GM12892 (cell line): ENCODE measurements around the gene RRH.

Experiments
- POLR2A ChIP-seq: IDR thresholded peaks from 2 replicates; pipeline ENCODE4 v1.6.1; 2011; ENCODE audit warnings: low read depth, low read length, control low read depth
- POLR2AphosphoS5 ChIP-seq: IDR thresholded peaks from 2 replicates; pipeline ENCODE4 v1.6.1; 2011; ENCODE audit warnings: low read depth, low read length, control low read depth
- TAF1 ChIP-seq: IDR thresholded peaks from 2 replicates; pipeline ENCODE4 v1.6.1; 2011; ENCODE audit warnings: low read depth, mild to moderate bottlenecking, control low read depth, low read length, borderline replicate concordance

DNA sequence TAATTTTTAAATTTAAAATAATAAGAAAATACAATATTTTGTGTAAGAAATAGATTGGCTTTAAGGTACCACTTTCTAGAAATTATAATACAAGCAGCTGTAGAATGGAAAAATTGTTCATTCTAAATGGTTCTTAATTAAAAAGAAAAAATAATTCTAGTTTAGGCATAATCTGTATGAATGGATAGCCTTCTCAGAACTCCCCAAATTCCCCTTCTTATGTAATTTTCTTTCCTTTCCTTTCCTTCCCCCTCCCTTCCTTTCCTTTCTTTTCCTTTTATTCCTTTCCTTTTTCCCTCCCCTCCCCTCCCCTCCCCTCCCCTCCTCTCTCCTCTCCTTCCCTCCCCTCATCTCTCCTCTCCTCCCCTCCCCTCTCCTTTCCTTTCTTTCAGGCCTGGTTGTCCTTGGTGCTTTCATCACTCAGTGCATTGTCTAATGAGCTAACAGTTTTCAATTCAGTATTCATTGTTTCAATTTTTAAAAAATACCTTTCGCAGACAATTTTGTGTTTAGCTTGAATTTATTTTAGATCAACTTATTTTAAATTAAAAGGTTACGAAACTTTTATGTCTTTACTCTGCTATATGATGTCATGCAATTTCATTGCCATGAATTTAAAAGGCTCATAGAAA is 49.0 kb downstream of the RRH start:
- TF ChIP-seq POLR2A (no peak), POLR2AphosphoS5 (no peak), TAF1 (no peak)
